IPS-18a (cell line): Measurements from ENCODE around the gene ANKRD23.
"Not testable (repeated sequence)": the region's sequence is repeated elsewhere in the genome, so short reads cannot be mapped to it uniquely, and the experiment has no call there.

Experiments
- H3K27ac ChIP-seq: one replicate; pipeline ENCODE4 v1.5.1; 2013; ENCODE audit warnings: low read length
- H3K27me3 ChIP-seq: one replicate; pipeline ENCODE4 v1.6.1; 2013; ENCODE audit warnings: mild to moderate bottlenecking, low read length; ENCODE audit not compliant: control insufficient read depth, insufficient read depth
- H3K36me3 ChIP-seq: one replicate; pipeline ENCODE4 v1.6.1; 2013; ENCODE audit warnings: low read depth, low read length; ENCODE audit not compliant: control insufficient read depth
- H3K4me1 ChIP-seq: one replicate; pipeline ENCODE4 v1.6.1; 2013; ENCODE audit warnings: low read depth, low read length; ENCODE audit not compliant: control insufficient read depth
- H3K4me3 ChIP-seq: one replicate; pipeline ENCODE4 v1.5.1; 2013; ENCODE audit warnings: low read length
- H3K9ac ChIP-seq: one replicate; pipeline ENCODE4 v1.6.1; 2013; ENCODE audit warnings: mild to moderate bottlenecking, low read length, moderate library complexity
- H3K9me3 ChIP-seq: one replicate; pipeline ENCODE4 v1.6.1; 2013; ENCODE audit warnings: low read depth, low read length; ENCODE audit not compliant: control insufficient read depth

Gene ANKRD23

DNA sequence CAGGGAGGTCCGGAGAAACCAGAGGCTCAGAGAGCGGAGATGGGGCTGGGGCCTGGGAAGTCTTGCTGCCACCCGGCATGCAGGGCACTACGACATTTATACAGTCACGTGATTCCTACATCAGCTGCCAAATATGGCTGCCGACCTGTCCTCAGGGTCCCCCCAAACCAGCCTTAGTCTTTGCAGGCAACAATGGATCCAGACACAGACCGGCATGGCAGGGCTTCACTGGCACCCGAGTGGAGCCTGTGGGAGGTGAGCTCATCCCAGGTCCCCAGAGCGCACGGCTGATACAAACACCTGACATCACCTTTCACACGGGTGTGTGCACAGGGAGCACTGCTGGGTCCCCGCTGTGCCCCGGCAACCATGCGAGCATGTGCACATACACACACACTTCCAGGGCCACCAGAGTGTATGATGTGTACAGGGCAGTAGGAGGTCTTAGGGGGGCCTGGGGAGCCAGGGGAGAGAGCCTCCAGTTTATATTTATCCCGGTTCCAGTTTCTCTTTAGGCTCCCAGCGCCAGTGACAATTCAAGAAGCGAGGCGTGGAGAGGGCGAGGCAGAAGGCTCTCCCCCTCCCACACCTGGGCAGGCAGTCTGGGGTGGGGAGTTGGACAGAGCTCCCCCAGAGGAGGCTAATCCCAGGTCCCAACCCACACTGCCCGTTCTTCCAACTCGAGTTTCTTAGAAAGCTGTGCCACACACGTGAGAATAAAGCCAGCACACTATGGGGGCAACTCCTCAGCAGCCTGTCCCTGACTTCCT lies 23.4 kb upstream of the ANKRD23 start:
- peaks cover 9% of the 10 kb centered on the region for H3K27me3 ChIP-seq
- H3K27ac ChIP-seq = no peak overlapping the region
- H3K36me3 ChIP-seq = peaks cover 45% of the 10 kb centered on the region
- no peaks in the 10 kb centered on the region for H3K9me3 ChIP-seq
- H3K4me3 ChIP-seq = peak overlapping the region; percentile 71
- no peak overlapping the region for H3K9ac ChIP-seq
- peaks cover 12% of the 10 kb centered on the region for H3K4me1 ChIP-seq

DNA sequence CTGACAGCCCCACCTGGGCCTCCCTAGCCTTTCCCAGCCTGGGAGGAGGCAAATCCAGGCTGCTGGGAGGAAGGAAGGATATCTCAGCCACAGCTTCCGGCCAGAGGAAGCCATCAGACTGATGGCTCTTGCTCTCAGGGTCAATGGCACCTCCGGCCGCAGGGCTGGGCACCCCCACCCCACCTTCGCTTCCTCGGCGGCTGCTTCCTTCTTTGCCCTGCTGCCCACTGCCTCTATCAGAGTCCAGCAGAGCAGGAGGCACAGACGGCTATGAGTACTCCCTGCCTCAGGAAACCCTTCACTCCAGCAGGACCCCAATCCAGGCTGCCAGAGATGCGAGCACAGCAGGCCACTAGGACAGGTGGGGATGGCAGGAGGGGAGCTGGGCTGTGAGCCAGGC lies 22.8 kb upstream of the ANKRD23 start:
- H3K4me3 ChIP-seq = no peak overlapping the region
- no peak overlapping the region for H3K27ac ChIP-seq
- H3K27me3 ChIP-seq = peaks cover 9% of the 10 kb centered on the region
- H3K9me3 ChIP-seq = no peaks in the 10 kb centered on the region
- no peak overlapping the region for H3K9ac ChIP-seq
- peaks cover 12% of the 10 kb centered on the region for H3K4me1 ChIP-seq
- H3K36me3 ChIP-seq = peaks cover 51% of the 10 kb centered on the region

DNA sequence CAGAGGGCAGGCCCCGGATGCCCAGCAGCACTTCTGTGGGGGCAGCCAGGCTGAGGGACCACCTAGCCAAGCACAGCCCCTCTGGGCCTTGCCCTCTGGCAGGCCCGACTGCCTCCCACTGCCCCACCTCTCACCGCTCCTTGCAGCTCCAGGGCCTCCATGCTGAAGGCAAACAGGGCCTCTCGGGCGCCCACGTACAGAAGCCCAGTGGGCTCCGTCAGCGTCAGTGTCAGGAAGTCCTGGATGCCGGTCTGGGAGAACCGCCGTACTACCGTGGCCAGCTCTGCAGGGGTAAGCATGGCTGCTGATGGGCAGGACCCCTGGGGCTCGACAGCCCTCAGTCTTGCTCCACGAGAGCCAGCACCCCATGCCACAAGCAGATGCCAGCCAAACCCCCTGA lies 22.3 kb upstream of the ANKRD23 start:
- Histone ChIP-seq H3K36me3 (peaks cover 55% of the 10 kb centered on the region), H3K9me3 (no peaks in the 10 kb centered on the region), H3K9ac (no peak overlapping the region), H3K27me3 (peaks cover 8% of the 10 kb centered on the region), H3K27ac (no peak overlapping the region), H3K4me3 (no peak overlapping the region), H3K4me1 (peaks cover 12% of the 10 kb centered on the region)

DNA sequence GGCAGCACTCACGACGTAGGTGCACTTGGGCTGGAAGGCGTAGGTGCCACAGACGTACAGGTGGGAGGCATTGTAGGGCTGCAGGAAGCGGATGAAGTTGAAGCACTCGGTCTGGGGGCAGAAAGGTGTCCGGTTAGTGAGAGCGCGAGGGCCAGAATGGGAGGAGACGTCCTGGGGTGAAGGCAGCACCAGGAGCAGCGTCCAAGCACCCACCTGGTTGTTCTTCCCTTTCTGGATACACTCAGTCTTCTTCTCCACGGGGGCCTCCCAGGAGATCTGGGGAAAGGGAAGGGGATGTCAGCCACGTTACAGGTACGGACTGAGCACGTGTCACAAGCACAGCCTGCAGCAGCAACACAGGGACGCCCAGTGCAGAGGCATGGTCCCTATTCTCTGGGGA lies 21.8 kb upstream of the ANKRD23 start:
- H3K27me3 ChIP-seq = peaks cover 3% of the 10 kb centered on the region
- no peaks in the 10 kb centered on the region for H3K9me3 ChIP-seq
- H3K4me3 ChIP-seq = no peak overlapping the region
- no peak overlapping the region for H3K27ac ChIP-seq
- peaks cover 60% of the 10 kb centered on the region for H3K36me3 ChIP-seq
- H3K9ac ChIP-seq = no peak overlapping the region
- H3K4me1 ChIP-seq = peaks cover 8% of the 10 kb centered on the region

DNA sequence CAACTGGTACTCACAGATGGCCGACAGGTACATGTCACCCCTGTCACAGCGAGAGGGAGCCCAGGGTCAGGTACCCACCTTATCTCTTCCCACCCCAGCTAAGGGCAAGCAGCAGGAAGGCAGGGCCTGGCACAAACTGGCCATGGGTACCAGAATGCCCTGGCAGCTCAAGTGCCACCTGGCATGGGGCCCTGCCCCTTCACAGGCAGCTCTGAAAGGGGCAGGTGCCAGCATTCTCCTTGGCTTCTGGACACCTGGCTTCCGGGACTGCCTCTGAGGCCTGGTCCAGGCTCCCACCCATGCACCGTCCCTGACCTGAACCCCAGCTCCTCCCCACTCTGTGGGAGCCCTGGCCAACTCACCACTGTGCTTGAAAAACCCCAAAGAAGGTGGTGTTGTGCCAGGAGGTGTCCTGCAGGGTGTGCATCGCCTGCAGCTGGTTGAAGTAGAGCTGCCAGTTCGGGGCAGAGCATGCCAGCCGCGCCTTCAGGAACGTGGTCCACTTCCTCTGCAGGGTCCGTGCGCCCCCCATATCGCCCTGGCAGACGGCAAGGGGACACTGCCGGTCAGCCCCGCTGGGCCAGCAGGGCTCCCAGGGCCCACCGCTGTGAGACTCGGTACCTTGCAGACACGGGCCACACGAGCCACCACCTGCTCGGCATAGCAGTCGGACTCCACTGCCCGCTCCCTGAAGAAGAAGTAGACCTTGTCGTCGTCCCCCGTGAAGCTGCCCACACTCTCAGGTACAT lies 20.7 kb upstream of the ANKRD23 start:
- no peaks in the 10 kb centered on the region for H3K9me3 ChIP-seq
- H3K4me1 ChIP-seq = peaks cover 8% of the 10 kb centered on the region
- peaks cover 63% of the 10 kb centered on the region for H3K36me3 ChIP-seq
- H3K27ac ChIP-seq = no peak overlapping the region
- H3K9ac ChIP-seq = no peak overlapping the region
- H3K4me3 ChIP-seq = no peak overlapping the region
- H3K27me3 ChIP-seq = no peaks in the 10 kb centered on the region

DNA sequence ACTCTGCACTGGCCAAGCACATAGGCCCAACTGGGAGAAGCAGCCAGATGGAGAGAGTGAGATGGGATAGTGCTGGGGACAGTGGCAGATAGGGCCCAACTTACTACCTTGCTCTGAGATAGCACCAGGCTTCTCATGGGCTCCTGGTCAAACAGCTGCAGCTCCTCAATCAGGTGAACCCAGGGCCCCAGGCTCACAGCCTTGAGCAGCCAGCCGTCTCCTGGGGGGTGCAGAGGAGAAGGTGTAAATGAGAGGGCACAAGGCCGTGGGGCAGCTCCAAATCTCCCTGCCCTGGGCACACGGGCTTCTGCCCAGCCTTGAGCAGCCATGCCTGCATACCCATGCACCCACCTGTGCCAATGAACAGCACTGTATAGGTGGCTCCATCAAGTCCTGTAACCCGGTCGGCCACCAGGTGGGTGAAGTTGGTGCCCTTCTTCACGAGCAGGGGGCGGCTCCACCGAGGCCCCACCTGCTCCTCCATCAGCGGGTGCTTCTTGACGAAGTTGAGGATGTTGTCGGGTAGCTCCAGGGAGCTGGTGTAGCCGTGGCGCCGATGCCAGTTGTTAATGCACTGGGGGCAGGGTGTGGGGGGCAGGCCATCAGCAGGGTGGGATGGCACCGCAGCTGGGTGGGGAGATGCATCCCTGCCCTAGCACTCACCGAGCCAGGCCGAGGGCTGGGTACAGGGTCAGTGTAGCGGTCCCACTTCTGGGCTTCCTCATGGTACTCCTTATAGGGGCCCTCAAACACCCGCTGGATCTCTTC lies 19.9 kb upstream of the ANKRD23 start:
- H3K4me3 ChIP-seq = no peak overlapping the region
- H3K27me3 ChIP-seq = no peaks in the 10 kb centered on the region
- H3K27ac ChIP-seq = no peak overlapping the region
- H3K36me3 ChIP-seq = peaks cover 63% of the 10 kb centered on the region
- peaks cover 11% of the 10 kb centered on the region for H3K4me1 ChIP-seq
- no peak overlapping the region for H3K9ac ChIP-seq
- H3K9me3 ChIP-seq = no peaks in the 10 kb centered on the region

DNA sequence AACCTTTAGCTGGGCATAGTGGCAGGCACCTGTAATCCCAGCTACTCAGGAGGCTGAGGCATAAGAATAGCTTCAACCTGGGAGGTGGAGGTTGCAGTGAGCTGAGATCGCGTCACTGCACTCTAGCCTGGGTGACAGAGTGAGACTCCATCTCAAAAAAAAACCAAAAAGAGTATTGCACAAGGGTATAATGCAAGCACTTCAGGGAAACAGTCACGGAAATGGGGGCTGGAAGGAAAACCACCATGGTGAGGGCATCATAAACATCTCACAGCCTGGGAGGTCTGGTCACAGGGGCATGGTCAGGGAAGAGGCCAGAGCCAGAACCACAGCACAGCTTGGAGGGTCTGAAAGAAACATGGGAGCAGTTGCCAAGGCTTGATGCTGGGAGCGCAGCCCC lies 19.2 kb upstream of the ANKRD23 start:
- not testable (repeated sequence) for H3K4me3 ChIP-seq, H3K9me3 ChIP-seq, H3K27me3 ChIP-seq, H3K9ac ChIP-seq, H3K27ac ChIP-seq
- peaks cover 11% of the 10 kb centered on the region for H3K4me1 ChIP-seq
- H3K36me3 ChIP-seq = peaks cover 63% of the 10 kb centered on the region

DNA sequence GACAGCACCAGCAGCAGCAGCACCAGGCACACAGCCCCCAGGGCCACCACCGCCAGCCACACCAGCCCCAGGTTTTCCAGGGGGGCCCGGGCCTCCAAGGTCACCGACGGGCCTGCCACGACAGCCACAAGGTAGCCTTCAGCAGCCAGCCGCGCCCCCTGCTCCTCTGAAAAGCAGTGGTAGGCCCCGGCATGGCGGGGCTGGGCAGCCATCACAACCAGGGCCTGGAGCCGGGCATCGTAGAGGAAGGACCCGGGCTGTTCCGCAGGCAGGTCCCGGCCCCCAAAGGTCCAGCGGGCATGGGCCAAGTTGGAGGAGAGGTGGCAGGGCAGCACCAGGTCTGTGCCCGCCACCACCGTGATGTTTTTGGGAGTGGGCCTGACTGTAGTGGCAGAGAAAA lies 17.3 kb upstream of the ANKRD23 start:
- no peak overlapping the region for H3K9ac ChIP-seq

DNA sequence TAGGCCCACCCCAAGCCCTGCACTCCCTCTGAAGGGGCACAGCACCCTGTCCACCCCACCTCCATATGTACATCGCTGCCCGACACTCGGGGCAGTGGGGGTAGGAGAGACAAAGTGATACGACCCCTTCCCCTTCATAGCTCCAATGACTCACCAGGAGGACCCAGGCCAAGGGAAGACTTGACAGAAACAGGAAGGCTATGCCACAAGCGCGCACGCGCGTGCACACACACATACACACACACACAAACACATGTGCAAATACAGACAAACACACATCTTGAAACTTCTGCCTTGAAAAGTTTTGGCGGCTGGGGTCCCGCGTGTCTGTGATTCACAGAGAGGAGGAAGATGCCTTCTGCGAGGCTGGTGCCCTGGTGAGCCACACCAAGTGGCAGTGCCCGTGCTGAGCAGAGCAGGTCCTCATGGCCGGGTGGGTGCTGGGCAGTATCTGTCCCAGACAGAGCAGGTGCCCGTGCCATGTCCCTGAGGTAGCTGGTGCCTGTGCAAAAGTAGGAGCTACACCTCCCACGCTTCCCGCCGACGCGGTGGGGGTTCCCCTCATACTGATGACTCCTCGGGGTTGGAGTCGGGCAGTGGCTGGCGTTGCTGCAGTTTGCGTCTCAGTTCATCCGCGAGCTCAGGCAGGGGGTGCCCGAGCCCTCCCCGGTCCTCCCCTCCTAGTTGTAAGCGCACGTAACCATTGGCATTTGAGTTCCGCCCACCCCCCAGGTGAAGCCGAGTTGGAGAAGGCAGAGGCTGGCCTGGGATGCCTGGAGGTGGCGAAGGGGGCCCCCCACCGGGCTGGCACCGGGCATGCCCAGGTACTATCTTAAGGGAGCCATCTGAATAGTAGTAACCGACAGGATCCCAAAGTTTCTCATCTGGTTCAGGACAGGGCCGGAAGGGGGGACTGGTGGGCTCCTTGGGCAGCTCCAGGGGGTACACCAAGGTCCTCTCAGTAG lies 16.5 kb upstream of the ANKRD23 start:
- no peak overlapping the region for H3K9ac ChIP-seq
- H3K4me3 ChIP-seq = no peak overlapping the region
- H3K9me3 ChIP-seq = no peaks in the 10 kb centered on the region
- H3K36me3 ChIP-seq = peaks cover 45% of the 10 kb centered on the region
- H3K27me3 ChIP-seq = no peaks in the 10 kb centered on the region
- H3K27ac ChIP-seq = no peak overlapping the region
- peaks cover 14% of the 10 kb centered on the region for H3K4me1 ChIP-seq

More for the DNA sequence above, 17.3 kb upstream of the ANKRD23 start:
- H3K27ac ChIP-seq = no peak overlapping the region
- no peak overlapping the region for H3K4me3 ChIP-seq
- no peaks in the 10 kb centered on the region for H3K27me3 ChIP-seq
- peaks cover 14% of the 10 kb centered on the region for H3K4me1 ChIP-seq
- H3K36me3 ChIP-seq = peaks cover 53% of the 10 kb centered on the region
- no peaks in the 10 kb centered on the region for H3K9me3 ChIP-seq

DNA sequence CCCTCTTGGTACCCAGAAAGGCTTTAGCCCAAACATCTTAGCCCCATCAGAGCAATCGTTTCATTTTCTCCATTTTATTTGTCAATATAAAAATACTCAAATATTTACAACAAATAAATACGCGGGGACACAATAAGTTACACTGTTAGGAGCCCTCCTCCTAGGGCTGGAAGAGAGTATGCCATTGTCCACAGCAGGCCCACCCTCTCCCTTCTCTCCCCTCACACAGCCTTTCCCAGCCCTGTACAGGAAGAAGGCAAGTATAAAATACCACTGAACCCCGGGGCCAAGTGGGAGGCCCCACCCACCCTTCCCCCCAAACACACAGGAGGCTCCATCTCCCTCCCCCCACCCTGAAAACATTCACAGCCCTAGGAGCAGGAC lies 15.9 kb upstream of the ANKRD23 start:
- Histone ChIP-seq H3K9me3 (no peaks in the 10 kb centered on the region), H3K27me3 (no peaks in the 10 kb centered on the region), H3K9ac (no peak overlapping the region), H3K36me3 (peaks cover 39% of the 10 kb centered on the region), H3K4me1 (peaks cover 14% of the 10 kb centered on the region), H3K27ac (no peak overlapping the region), H3K4me3 (no peak overlapping the region)
